NB4 (cell line): Measurements from ENCODE around the gene ERI3.

Experiments
- POLR2A ChIP-seq: IDR thresholded peaks from 2 replicates; pipeline ENCODE4 v1.6.1; 2011; ENCODE audit warnings: mild to moderate bottlenecking; ENCODE audit not compliant: insufficient read length; ENCODE audit errors: extremely low read depth
- TF ChIP-seq, protein P1 (sequence below): IDR thresholded peaks from one replicate; pipeline ENCODE4 v1.5.1; 2012; ENCODE audit warnings: low read depth, low read length

- TF ChIP-seq, protein P1, sequence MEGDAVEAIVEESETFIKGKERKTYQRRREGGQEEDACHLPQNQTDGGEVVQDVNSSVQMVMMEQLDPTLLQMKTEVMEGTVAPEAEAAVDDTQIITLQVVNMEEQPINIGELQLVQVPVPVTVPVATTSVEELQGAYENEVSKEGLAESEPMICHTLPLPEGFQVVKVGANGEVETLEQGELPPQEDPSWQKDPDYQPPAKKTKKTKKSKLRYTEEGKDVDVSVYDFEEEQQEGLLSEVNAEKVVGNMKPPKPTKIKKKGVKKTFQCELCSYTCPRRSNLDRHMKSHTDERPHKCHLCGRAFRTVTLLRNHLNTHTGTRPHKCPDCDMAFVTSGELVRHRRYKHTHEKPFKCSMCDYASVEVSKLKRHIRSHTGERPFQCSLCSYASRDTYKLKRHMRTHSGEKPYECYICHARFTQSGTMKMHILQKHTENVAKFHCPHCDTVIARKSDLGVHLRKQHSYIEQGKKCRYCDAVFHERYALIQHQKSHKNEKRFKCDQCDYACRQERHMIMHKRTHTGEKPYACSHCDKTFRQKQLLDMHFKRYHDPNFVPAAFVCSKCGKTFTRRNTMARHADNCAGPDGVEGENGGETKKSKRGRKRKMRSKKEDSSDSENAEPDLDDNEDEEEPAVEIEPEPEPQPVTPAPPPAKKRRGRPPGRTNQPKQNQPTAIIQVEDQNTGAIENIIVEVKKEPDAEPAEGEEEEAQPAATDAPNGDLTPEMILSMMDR: no peak
- no peak for TF ChIP-seq POLR2A
These were observed 115.1 kb downstream of the ERI3 start for GRCh38 chr1:44239961-44240371.
